Inflammatory macrophage treated with lipopolysaccharide for 4 hours (primary cell): ENCODE measurements around the gene FRMD4A.

Source experiments
- DNase-seq: peaks from one replicate; pipeline ENCODE4 v3.0.0-alpha.2; 2020

The FRMD4A gene

DNA sequence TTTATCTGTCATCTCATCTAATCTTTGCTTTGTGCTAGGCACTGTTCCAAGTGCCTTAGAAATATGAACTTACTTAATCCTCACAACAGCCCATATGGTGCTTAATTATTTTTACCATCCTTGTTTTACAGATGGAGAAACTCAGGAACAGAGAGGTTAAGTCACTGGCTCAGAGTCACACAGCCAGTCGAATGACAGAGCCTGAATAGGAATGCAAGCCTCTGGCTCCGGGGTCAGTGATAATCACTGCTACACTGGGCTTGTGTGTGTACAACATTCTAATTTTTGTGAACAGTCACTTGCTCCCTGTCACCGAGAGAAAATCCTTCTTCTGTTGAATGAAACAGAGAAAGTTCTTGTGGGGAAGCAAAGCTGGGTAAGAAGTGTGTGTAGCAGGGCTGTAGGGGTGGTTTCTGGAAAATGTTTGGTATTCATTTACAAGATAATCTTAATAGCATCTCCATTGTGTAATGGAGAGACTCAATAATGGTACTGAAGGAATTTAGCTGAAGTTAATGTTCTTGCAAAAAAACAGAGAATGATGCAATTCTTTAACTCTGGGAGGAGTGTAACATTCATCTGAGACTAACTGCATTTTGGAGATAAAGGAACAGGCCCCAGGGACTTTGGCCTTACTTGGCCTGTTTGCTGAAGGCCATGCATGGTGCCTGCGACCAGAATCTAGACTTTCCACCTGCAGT, 290.6 kb downstream of the FRMD4A start:
- DNase-seq: peak; percentile 47

GRCh38 chr10:14036233-14036632, 294.5 kb downstream of the FRMD4A start:
- DNase-seq: no peak

- no peak for DNase-seq
These were observed 295.2 kb downstream of the FRMD4A start for GRCh38 chr10:14035506-14035905.

GRCh38 chr10:14032406-14032998, 298.2 kb downstream of the FRMD4A start:
- DNase-seq: no peak

DNA sequence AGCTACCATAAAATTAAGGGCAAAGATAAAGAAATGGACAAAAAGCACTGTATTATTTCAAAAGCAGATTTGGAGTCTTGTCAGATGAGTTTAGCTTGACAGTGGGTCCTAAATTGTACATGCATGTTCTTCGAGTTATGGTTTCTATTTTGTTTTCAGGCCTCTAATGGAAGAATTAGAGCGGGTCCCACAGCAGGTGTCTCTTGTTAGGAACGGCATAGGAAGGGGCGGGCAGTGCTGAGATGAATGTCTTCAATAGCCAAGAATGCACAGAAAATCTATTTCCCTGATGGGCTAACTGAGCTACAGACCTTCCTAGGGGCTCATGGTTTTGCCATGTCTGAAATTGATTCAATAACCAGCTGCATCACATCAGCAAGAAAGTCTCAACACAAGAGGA, 304.4 kb downstream of the FRMD4A start:
- DNase-seq: no peak

- peak; percentile 66 for DNase-seq
These were observed 305.2 kb downstream of the FRMD4A start for GRCh38 chr10:14025283-14026189.

GRCh38 chr10:14024329-14025202, 306.2 kb downstream of the FRMD4A start:
- DNase-seq: peak; percentile 81

- peak; percentile 63 for DNase-seq
These were observed 306.9 kb downstream of the FRMD4A start for GRCh38 chr10:14023673-14024328.

- no peak for DNase-seq
These were observed 307.6 kb downstream of the FRMD4A start for GRCh38 chr10:14022954-14023672.

DNA sequence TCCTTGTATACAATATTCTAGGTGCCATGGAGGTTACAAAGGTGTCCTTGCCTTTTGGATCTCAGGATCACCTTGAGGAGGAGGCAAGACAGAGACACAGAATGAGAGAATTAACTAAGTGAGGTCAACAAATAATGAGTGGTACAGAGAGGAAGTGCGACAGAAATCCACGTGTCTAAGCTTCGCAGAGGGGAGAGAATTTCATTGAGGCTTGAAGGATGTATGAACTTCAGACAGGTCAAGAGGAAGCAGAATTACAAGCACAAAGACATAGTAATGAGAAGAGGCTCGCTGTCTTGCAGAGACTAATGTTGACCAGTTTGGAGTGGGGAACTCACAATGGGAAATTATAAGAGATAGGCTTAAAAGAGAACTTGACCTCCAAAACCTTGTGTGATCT, 308.7 kb downstream of the FRMD4A start:
- peak; percentile 15 for DNase-seq

GRCh38 chr10:14020037-14020664, 310.6 kb downstream of the FRMD4A start:
- DNase-seq: no peak

DNA sequence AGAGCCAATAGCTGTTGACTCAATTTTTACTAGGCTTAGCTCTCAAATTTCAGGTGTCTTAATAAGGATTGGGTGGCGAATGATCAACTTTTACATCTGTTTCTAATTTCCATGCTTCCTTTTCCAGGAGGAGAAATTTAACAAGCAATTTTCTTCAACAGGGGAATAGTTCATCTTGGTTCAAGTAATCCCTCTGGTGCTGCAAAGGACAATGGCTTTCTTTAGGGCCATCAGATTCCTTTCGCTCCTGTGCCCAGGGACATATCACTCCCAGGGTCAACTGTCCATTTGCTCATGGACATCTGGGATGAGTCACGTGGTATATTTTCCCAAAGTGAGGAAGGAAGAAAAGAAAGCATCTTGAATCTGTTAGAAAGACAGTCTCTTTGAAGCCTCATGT, 313.3 kb downstream of the FRMD4A start:
- no peak for DNase-seq

DNA sequence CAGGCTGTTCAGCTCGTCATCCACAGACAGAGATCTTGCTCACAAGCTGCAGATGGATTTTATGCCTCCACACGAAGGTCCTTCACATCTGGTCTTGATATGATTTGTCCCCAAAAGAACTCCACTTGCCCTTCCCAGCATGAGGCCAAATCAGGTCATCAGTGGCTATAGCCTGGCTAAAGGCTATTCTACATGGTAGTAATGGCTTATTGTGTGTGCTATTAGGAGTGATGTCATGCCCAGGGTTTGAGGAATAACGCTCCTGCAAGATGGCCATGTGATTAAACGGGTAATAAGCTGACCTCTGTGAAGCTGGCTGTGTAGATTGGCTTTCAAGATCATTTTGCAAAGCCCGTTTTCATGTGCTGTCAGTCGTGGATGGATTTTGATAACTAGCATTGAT, 313.8 kb downstream of the FRMD4A start:
- DNase-seq: no peak

- DNase-seq: peak; percentile 86
These were observed 314.6 kb downstream of the FRMD4A start for GRCh38 chr10:14016011-14016536.

- DNase-seq: no peak
These were observed 316.3 kb downstream of the FRMD4A start for GRCh38 chr10:14014423-14014822.

DNA sequence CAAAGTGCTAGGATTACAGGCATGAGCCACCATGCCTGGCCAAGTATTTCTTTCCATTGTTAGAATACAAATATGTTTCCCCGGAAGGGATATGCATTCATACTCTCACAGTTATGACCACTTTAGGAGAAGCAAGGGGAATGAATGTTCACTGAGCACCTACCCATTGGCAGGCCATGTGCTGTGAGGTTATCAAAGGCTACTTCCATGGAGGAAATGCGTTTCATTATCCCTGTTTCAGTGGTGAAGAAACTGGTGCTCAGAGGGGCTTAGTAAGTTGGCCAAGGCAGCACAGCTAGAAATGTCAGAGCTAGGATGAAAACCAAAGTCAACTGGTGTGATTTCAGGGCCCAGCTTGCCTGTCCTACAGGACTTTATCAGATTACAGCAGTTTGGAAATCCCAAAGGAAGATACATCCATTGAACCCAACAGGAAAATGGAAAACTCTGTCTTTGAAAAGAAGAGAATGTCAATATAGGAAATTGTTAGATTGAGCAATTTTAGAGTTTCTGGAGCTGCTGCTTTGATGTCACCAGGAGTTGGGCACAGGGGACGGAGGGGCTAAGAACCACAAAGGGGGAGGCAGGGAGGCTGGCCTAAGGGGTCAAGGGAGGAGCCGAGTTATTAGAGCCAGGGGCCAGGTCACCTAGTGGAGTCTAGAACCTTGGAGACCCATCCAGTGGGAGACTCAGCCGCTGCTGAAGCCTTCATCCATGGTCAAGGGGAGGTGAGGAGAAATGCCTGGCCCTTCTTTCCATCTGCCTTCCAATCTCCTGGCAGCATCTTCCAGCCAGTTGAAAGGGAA, 319.8 kb downstream of the FRMD4A start:
- DNase-seq: peak; percentile 24

- DNase-seq: peak; percentile 9
These were observed 320.6 kb downstream of the FRMD4A start for GRCh38 chr10:14010101-14010558.

GRCh38 chr10:14009371-14010100, 321.2 kb downstream of the FRMD4A start:
- no peak for DNase-seq

GRCh38 chr10:14008740-14009080, 322.0 kb downstream of the FRMD4A start:
- DNase-seq: no peak
